OCI-LY7 (cell line): Measurements from ENCODE around the gene C11orf52. TPM values are rescaled to one million over a fixed set of nuclear protein-coding genes. Genes with fewer than 3 reads are reported as not detected.

Experiments used
- BruUV-seq: library from RNA; stranded (reverse); fragments of 400-500 nt; replicated peaks from 2 replicates; lab custom pipeline; 2021; lab: Mats Ljungman, UMichigan
- CTCF ChIA-PET: fragments of 300-600 bp; sonication (Branson Sonifier 250); formaldehyde crosslinking; loops from one replicate; lab custom pipeline; 2022; ENCODE audit warnings: antibody characterized with exemption; ENCODE audit not compliant: unreplicated experiment; lab: Charles Lee
- POLR2A ChIA-PET: fragments of 300-600 bp; sonication (Branson Sonifier 250); formaldehyde crosslinking; loops from one replicate; lab custom pipeline; 2022; ENCODE audit warnings: antibody characterized with exemption; lab: Charles Lee
- DNase-seq: peaks from one replicate; pipeline ENCODE4 v3.0.0-alpha.2; 2015; ENCODE audit warnings: low spot score
- H2AFZ ChIP-seq: fragments of 200-600 bp; sonication (generic), shearing (Covaris generic); 2 replicates; pipeline ENCODE4 v1.6.1; 2014; ENCODE audit warnings: mild to moderate bottlenecking, antibody characterized with exemption, low read length, moderate library complexity
- H3K27ac ChIP-seq: fragments of 200-600 bp; sonication (generic); 2 replicates; pipeline ENCODE4 v1.5.1; 2014; ENCODE audit warnings: mixed run types, low read depth, mild to moderate bottlenecking, moderate library complexity, low read length, inconsistent platforms; ENCODE audit not compliant: poor library complexity, severe bottlenecking
- H3K36me3 ChIP-seq: fragments of 200-600 bp; sonication (generic); 2 replicates; pipeline ENCODE4 v1.6.1; 2014; ENCODE audit warnings: mild to moderate bottlenecking, antibody characterized with exemption, low read length, moderate library complexity, mixed read lengths; ENCODE audit not compliant: insufficient read depth
- H3K4me1 ChIP-seq: fragments of 200-600 bp; sonication (generic); 2 replicates; pipeline ENCODE4 v1.5.1; 2014; ENCODE audit warnings: mild to moderate bottlenecking, low read length; ENCODE audit not compliant: insufficient read depth, poor library complexity, severe bottlenecking
- H3K4me2 ChIP-seq: fragments of 200-600 bp; sonication (generic); 2 replicates; pipeline ENCODE4 v1.6.1; 2014; ENCODE audit warnings: mild to moderate bottlenecking, low read length
- H3K4me3 ChIP-seq: fragments of 200-600 bp; sonication (generic); 2 replicates; pipeline ENCODE4 v1.5.1; 2014; ENCODE audit warnings: mild to moderate bottlenecking, low read depth, low read length; ENCODE audit not compliant: poor library complexity, severe bottlenecking
- H3K79me2 ChIP-seq: fragments of 200-600 bp; sonication (generic); 2 replicates; pipeline ENCODE4 v1.6.1; 2016; ENCODE audit warnings: low read depth, mild to moderate bottlenecking, low read length, moderate library complexity, mixed read lengths; ENCODE audit not compliant: insufficient read depth
- H3K9me2 ChIP-seq: fragments of 200-600 bp; sonication (generic); 2 replicates; pipeline ENCODE4 v1.6.1; 2016; ENCODE audit warnings: mild to moderate bottlenecking, low read length, mixed read lengths; ENCODE audit not compliant: insufficient read depth
- H3K9me3 ChIP-seq: fragments of 200-600 bp; sonication (generic); 2 replicates; pipeline ENCODE4 v1.6.1; 2014; ENCODE audit warnings: mild to moderate bottlenecking, mixed run types, low read length, mixed read lengths
- H4K20me1 ChIP-seq: fragments of 200-600 bp; sonication (generic); 2 replicates; pipeline ENCODE4 v1.6.1; 2014; ENCODE audit warnings: mild to moderate bottlenecking, antibody characterized with exemption, low read length, moderate library complexity, mixed read lengths; ENCODE audit not compliant: insufficient read depth
- EZH2phosphoT487 ChIP-seq: fragments of 200-600 bp; sonication (generic); IDR thresholded peaks from 2 replicates; pipeline ENCODE4 v1.6.1; 2018; ENCODE audit warnings: low read depth, borderline replicate concordance, mild to moderate bottlenecking, mixed run types, antibody characterized with exemption, low read length, moderate library complexity, mixed read lengths
- intact Hi-C: fragments of 100-400 bp; cut with micrococcal nuclease; formaldehyde crosslinking; loops from one replicate; pipeline ENCODE4 v1.10.0; 2022; ENCODE audit not compliant: unreplicated experiment
- total RNA-seq, 2 experiments: library from RNA; depleted of rRNA in 1 of 2; stranded (reverse); fragments of >200 nt in 1 of 2; shearing (Covaris generic) in 1 of 2; gene quantifications; 2 replicates each; pipeline ENCODE4 v1.2.3, GENCODE V29; 2014 to 2022
- TF ChIP-seq, protein P1 (sequence below): fragments of 200-600 bp; sonication (generic); conservative IDR thresholded peaks from 2 replicates; pipeline ENCODE4 v1.5.1; 2014; ENCODE audit warnings: mild to moderate bottlenecking, antibody characterized with exemption, low read length, moderate library complexity, mixed read lengths

Gene C11orf52
- total RNA-seq, 2 experiments from 2014 or later = not detected

DNA sequence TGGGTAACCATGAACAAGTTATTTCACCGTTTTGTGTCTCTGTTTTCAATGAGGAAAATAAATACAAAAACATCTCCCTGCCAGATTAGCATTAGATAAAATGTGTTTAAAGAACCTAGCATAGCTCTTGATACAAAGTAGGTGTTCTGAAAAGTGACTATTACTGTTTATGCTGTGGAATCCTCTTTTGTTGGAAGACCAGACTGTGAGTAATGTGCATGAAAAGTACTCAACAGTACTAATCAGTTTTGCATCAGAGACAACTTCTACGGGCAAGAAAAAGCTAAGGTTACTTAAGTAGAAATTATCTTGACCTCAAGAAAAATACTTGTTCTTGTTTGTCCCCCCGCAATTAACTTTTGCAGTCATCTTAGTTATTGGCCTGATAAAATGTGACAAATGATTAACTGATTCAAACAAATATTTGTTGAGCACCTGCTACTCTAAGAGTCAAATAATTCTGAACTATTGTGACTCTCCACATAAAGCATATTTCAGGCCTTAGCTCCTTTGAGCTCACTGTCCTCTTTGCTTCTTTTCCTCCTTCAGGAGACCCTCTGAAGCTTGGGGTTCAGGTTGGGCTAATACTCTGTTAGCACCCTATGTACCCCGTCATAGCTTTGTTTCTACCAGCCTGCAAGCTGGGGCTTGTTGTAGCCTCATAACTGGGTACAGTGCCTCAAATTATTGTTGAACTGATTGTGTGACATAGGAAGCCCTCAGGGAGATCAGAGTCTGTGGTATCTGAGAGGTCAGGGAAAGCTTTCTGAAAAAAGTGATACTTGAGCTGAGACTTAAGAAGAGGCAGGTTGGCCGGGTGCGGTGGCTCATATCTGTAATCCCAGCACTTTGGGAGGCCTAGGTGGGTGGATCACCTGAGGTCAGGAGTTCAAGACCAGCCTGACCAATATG is 42.9 kb downstream of the C11orf52 start:
- H3K4me1 ChIP-seq = no peaks in the 10 kb centered on the region
- intact Hi-C loops = no loop called here
- H3K27ac ChIP-seq = no peak overlapping the region
- H3K9me2 ChIP-seq = no peaks in the 10 kb centered on the region
- no peaks in the 10 kb centered on the region for H4K20me1 ChIP-seq
- ChIA-PET CTCF (interaction anchor here (1.2 kb wide), 1 partner anchor 24 kb away, joined by 3 read pairs; no protein-coding TSS in a partner anchor), POLR2A (interaction anchor here (0.9 to 1.6 kb wide), 5 partner anchors 8 to 32 kb away, joined by 3 to 5 read pairs (median 3); no protein-coding TSS in a partner anchor)
- H3K9me3 ChIP-seq = no peaks in the 10 kb centered on the region
- no peaks in the 10 kb centered on the region for H3K36me3 ChIP-seq
- no peaks in the 10 kb centered on the region for H3K79me2 ChIP-seq
- no peak overlapping the region for H3K4me3 ChIP-seq
- no peak overlapping the region for H3K4me2 ChIP-seq
- no peak overlapping the region for H2AFZ ChIP-seq
- no peak for TF ChIP-seq EZH2phosphoT487
- TF ChIP-seq, protein P1, sequence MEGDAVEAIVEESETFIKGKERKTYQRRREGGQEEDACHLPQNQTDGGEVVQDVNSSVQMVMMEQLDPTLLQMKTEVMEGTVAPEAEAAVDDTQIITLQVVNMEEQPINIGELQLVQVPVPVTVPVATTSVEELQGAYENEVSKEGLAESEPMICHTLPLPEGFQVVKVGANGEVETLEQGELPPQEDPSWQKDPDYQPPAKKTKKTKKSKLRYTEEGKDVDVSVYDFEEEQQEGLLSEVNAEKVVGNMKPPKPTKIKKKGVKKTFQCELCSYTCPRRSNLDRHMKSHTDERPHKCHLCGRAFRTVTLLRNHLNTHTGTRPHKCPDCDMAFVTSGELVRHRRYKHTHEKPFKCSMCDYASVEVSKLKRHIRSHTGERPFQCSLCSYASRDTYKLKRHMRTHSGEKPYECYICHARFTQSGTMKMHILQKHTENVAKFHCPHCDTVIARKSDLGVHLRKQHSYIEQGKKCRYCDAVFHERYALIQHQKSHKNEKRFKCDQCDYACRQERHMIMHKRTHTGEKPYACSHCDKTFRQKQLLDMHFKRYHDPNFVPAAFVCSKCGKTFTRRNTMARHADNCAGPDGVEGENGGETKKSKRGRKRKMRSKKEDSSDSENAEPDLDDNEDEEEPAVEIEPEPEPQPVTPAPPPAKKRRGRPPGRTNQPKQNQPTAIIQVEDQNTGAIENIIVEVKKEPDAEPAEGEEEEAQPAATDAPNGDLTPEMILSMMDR = no peak
- no TSS peak for BruUV-seq
- no peak for DNase-seq

DNA sequence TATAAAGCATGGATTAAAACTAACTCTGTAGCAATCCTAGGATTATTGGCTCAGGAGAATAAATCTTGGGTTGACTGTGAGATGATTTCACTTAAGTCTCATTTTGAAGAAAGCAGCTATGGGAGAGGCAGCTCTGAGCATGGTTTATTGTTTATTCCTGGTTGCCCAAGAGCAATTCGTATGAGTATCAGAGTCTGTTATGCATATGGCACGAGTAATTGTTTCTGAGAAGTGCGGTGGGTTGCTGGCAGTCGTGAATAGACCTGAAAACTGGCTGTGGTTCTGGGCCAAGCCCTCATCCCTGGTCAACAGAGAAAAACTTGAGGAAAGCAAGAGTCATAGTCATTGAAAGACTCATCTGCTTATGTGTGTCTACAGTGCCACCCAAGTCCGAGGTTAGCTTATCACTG is 45.2 kb downstream of the C11orf52 start:
- BruUV-seq = no TSS peak
- Histone ChIP-seq H2AFZ (no peak overlapping the region), H3K79me2 (no peaks in the 10 kb centered on the region), H3K9me2 (no peaks in the 10 kb centered on the region), H3K4me3 (no peak overlapping the region), H4K20me1 (no peaks in the 10 kb centered on the region), H3K27ac (no peak overlapping the region), H3K4me1 (no peaks in the 10 kb centered on the region), H3K9me3 (no peaks in the 10 kb centered on the region), H3K36me3 (no peaks in the 10 kb centered on the region), H3K4me2 (no peak overlapping the region)
- intact Hi-C loops = no loop called here
- CTCF ChIA-PET = no interaction called here
- DNase-seq = no peak
- POLR2A ChIA-PET = no interaction called here
- no peak for TF ChIP-seq EZH2phosphoT487
- TF ChIP-seq, protein P1 = no peak

DNA sequence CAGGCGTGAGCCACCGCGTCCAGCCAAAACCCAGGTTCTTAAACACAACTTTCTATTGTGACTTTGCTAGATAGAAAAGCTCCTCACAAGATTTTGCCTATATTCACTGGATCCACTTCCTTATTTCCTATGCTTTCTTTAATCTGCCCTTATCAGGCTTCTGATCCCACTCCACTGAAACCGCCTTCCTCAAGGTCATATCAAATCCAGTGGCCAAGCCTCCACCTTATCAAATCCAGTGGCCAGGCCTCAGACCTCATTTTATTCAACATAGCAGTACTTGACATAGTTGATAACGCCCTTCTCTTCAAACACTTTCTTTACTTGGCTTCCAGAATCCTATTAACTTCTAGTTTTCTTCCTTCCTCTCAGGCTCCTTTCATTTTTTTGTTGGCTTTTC is 48.0 kb downstream of the C11orf52 start:
- CTCF ChIA-PET = no interaction called here
- H3K4me2 ChIP-seq = no peak overlapping the region
- BruUV-seq = no TSS peak

More for the DNA sequence above, 48.0 kb downstream of the C11orf52 start:
- no peaks in the 10 kb centered on the region for H3K4me1 ChIP-seq
- H3K4me3 ChIP-seq = no peak overlapping the region
- no peaks in the 10 kb centered on the region for H3K9me2 ChIP-seq
- POLR2A ChIA-PET = no interaction called here
- no peaks in the 10 kb centered on the region for H4K20me1 ChIP-seq
- H3K36me3 ChIP-seq = 0 out of 2 replicates have a peak, but pooled peaks cover 10% of the 10 kb centered on the region
- no peak for DNase-seq
- H3K9me3 ChIP-seq = no peaks in the 10 kb centered on the region
- H3K79me2 ChIP-seq = no peaks in the 10 kb centered on the region
- no peak overlapping the region for H3K27ac ChIP-seq
- TF ChIP-seq, protein P1 = no peak
- no peak for TF ChIP-seq EZH2phosphoT487
- no peak overlapping the region for H2AFZ ChIP-seq
- intact Hi-C loops = no loop called here
